Measurements from ENCODE around the gene IQSEC1.

IQSEC1 gene

DNA sequence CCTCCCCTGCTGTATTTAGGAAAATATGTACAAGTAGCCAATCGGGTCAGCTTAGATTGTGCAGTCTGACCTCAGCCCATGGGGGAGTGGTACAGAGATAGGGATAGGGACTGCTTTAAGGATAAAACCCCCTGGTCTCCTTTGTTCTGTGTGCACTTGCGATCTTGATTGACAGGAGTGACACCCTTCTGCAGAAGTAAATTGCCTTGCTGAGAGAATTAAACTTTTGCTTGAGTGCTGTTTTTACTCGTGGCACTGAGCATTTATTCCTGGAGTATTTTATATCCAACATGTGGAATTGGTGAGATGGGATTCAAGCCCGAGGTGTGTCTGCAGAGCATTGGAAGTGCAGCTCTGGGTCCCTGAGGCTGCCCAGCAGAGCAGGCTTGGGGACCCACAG, 208.0 kb downstream of the IQSEC1 start:
- no peak overlapping the region for H3K9ac ChIP-seq (ENCODE audit: low read length)
- H3K9me2 ChIP-seq (replicated peaks; ENCODE audit: insufficient read depth, low read length) = no peaks in the 10 kb centered on the region
- no peaks in the 10 kb centered on the region for H3F3A ChIP-seq (ENCODE audit: insufficient read depth)
- no peak overlapping the region for H3K4me2 ChIP-seq (ENCODE audit: low read depth, low read length, poor library complexity, severe bottlenecking)
- H3K79me2 ChIP-seq (ENCODE audit: insufficient read depth, low read length) = no peaks in the 10 kb centered on the region
- H3K36me3 ChIP-seq (ENCODE audit: low read length) = no peaks in the 10 kb centered on the region
- H3K27me3 ChIP-seq (ENCODE audit: low read length) = no peaks in the 10 kb centered on the region
- no peaks in the 10 kb centered on the region; the same call in 1 of the 2 replicates for H3K9me3 ChIP-seq (ENCODE audit: insufficient read depth, low read length)
- no peak overlapping the region for H3K27ac ChIP-seq (ENCODE audit: low read depth, low read length)
- no peak overlapping the region for H2AFZ ChIP-seq (ENCODE audit: low read depth, low read length, severe bottlenecking)
- no peaks in the 10 kb centered on the region for H4K20me1 ChIP-seq (ENCODE audit: low read depth, low read length)
- no peak for TF ChIP-seq EZH2phosphoT487 (conservative IDR thresholded peaks at IDR 0.05; ENCODE audit: low read length)
- TF ChIP-seq, protein P1, sequence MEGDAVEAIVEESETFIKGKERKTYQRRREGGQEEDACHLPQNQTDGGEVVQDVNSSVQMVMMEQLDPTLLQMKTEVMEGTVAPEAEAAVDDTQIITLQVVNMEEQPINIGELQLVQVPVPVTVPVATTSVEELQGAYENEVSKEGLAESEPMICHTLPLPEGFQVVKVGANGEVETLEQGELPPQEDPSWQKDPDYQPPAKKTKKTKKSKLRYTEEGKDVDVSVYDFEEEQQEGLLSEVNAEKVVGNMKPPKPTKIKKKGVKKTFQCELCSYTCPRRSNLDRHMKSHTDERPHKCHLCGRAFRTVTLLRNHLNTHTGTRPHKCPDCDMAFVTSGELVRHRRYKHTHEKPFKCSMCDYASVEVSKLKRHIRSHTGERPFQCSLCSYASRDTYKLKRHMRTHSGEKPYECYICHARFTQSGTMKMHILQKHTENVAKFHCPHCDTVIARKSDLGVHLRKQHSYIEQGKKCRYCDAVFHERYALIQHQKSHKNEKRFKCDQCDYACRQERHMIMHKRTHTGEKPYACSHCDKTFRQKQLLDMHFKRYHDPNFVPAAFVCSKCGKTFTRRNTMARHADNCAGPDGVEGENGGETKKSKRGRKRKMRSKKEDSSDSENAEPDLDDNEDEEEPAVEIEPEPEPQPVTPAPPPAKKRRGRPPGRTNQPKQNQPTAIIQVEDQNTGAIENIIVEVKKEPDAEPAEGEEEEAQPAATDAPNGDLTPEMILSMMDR (IDR thresholded peaks at IDR 0.05; ENCODE audit: insufficient read depth, low read length, poor library complexity, severe bottlenecking) = no peak
- no peak overlapping the region for H3K4me3 ChIP-seq (ENCODE audit: insufficient read depth, low read length, poor library complexity, severe bottlenecking)

DNA sequence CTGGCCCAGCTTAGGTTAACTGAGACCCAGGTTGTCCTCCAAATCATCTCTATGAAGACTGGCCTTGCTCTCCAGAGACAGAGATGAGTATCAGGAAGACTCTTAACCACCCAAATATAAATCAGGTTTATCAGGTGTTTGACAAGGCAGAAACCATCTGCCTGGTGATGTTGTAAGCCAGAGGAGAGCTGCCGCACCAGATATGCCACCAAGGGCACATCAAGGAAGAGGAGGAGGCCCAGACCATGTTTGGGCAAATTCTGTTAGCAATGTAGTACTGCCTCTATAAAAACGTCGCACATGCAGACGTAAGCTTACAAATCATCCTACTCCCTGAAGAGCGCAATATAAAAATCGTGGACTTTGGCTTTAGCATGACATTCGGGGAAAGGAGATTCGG, 210.8 kb downstream of the IQSEC1 start:
- TF ChIP-seq, protein P1 (IDR thresholded peaks at IDR 0.05; ENCODE audit: insufficient read depth, low read length, poor library complexity, severe bottlenecking) = no peak
- TF ChIP-seq EZH2phosphoT487 (conservative IDR thresholded peaks at IDR 0.05; ENCODE audit: low read length) = no peak
- Histone ChIP-seq H3K4me3 (ENCODE audit: insufficient read depth, low read length, poor library complexity, severe bottlenecking) (no peak overlapping the region), H3K27me3 (ENCODE audit: low read length) (no peaks in the 10 kb centered on the region), H3F3A (ENCODE audit: insufficient read depth) (no peaks in the 10 kb centered on the region), H2AFZ (ENCODE audit: low read depth, low read length, severe bottlenecking) (no peak overlapping the region), H3K9me2 (replicated peaks; ENCODE audit: insufficient read depth, low read length) (no peaks in the 10 kb centered on the region), H4K20me1 (ENCODE audit: low read depth, low read length) (no peaks in the 10 kb centered on the region), H3K79me2 (ENCODE audit: insufficient read depth, low read length) (no peaks in the 10 kb centered on the region), H3K4me2 (ENCODE audit: low read depth, low read length, poor library complexity, severe bottlenecking) (no peak overlapping the region), H3K9ac (ENCODE audit: low read length) (no peak overlapping the region), H3K36me3 (ENCODE audit: low read length) (no peaks in the 10 kb centered on the region), H3K27ac (ENCODE audit: low read depth, low read length) (no peak overlapping the region), H3K9me3 (ENCODE audit: insufficient read depth, low read length) (no peaks in the 10 kb centered on the region; the same call in 1 of the 2 replicates)

DNA sequence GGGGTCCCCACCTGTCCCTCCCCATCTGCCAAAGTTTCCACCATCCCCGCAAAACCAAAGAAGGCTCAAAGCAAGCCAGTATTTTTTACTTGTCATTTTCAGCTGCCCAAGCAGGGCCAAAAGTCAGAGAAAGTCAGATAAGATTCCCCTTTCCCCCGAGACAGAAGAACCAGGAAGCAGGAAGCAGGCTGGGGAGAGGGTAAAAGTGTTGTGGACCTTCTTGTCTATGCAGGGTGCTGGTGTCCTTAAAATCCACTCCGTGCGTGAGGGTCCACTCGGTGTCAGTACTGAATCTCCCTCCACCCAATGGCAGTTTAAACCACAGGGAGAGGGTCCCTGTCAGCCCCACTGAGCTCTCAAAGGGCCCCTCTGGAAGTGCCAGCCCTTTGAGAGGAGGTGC, 211.6 kb downstream of the IQSEC1 start:
- H3K9me3 ChIP-seq (ENCODE audit: insufficient read depth, low read length) = no peaks in the 10 kb centered on the region; the same call in 1 of the 2 replicates
- no peaks in the 10 kb centered on the region for H3F3A ChIP-seq (ENCODE audit: insufficient read depth)
- no peak overlapping the region for H3K27ac ChIP-seq (ENCODE audit: low read depth, low read length)
- H4K20me1 ChIP-seq (ENCODE audit: low read depth, low read length) = no peaks in the 10 kb centered on the region
- TF ChIP-seq EZH2phosphoT487 (conservative IDR thresholded peaks at IDR 0.05; ENCODE audit: low read length) = no peak
- TF ChIP-seq, protein P1 (IDR thresholded peaks at IDR 0.05; ENCODE audit: insufficient read depth, low read length, poor library complexity, severe bottlenecking) = no peak
- no peaks in the 10 kb centered on the region for H3K27me3 ChIP-seq (ENCODE audit: low read length)
- no peaks in the 10 kb centered on the region for H3K36me3 ChIP-seq (ENCODE audit: low read length)
- no peak overlapping the region for H3K4me2 ChIP-seq (ENCODE audit: low read depth, low read length, poor library complexity, severe bottlenecking)
- no peak overlapping the region for H2AFZ ChIP-seq (ENCODE audit: low read depth, low read length, severe bottlenecking)
- no peak overlapping the region for H3K4me3 ChIP-seq (ENCODE audit: insufficient read depth, low read length, poor library complexity, severe bottlenecking)
- H3K9ac ChIP-seq (ENCODE audit: low read length) = no peak overlapping the region
- H3K9me2 ChIP-seq (replicated peaks; ENCODE audit: insufficient read depth, low read length) = no peaks in the 10 kb centered on the region
- no peaks in the 10 kb centered on the region for H3K79me2 ChIP-seq (ENCODE audit: insufficient read depth, low read length)
